NCI-H2107 (cell line): Measurements from ENCODE around the gene MKX.

ENCODE experiments used
- DNase-seq: peaks from one replicate; lab custom pipeline; 2025; lab: John Stamatoyannopoulos, UW

MKX gene

GRCh38 chr10:27742195-27743011, 3.2 kb downstream of the MKX start:
- peak; percentile 12 for DNase-seq

GRCh38 chr10:27741173-27742091, 4.2 kb downstream of the MKX start:
- DNase-seq, result no peak

GRCh38 chr10:27736396-27736795, 9.2 kb downstream of the MKX start:
- no peak for DNase-seq

GRCh38 chr10:27730041-27730440, 15.6 kb downstream of the MKX start:
- no peak for DNase-seq

- no peak for DNase-seq
Measured at GRCh38 chr10:27728338-27728737, 17.3 kb downstream of the MKX start.

GRCh38 chr10:27724287-27724686, 21.3 kb downstream of the MKX start:
- DNase-seq, result no peak

- no peak for DNase-seq
Measured at GRCh38 chr10:27723436-27723835, 22.2 kb downstream of the MKX start.

- no peak for DNase-seq
Measured at GRCh38 chr10:27720529-27720928, 25.1 kb downstream of the MKX start.

GRCh38 chr10:27719052-27719451, 26.6 kb downstream of the MKX start:
- no peak for DNase-seq

GRCh38 chr10:27717861-27718260, 27.8 kb downstream of the MKX start:
- no peak for DNase-seq

GRCh38 chr10:27717224-27717623, 28.4 kb downstream of the MKX start:
- no peak for DNase-seq

- DNase-seq, result no peak
Measured at GRCh38 chr10:27716521-27716920, 29.1 kb downstream of the MKX start.

GRCh38 chr10:27715505-27715904, 30.1 kb downstream of the MKX start:
- DNase-seq, result no peak

GRCh38 chr10:27714349-27714748, 31.3 kb downstream of the MKX start:
- no peak for DNase-seq

GRCh38 chr10:27713941-27714340, 31.7 kb downstream of the MKX start:
- no peak for DNase-seq

- no peak for DNase-seq
Measured at GRCh38 chr10:27710014-27710413, 35.6 kb downstream of the MKX start.

- no peak for DNase-seq
Measured at GRCh38 chr10:27709304-27709703, 36.3 kb downstream of the MKX start.

- DNase-seq, result no peak
Measured at GRCh38 chr10:27701938-27702537, 43.6 kb downstream of the MKX start.

GRCh38 chr10:27699776-27700175, 45.8 kb downstream of the MKX start:
- DNase-seq, result no peak

GRCh38 chr10:27698961-27699360, 46.7 kb downstream of the MKX start:
- no peak for DNase-seq

- no peak for DNase-seq
Measured at GRCh38 chr10:27696466-27696865, 49.2 kb downstream of the MKX start.

- no peak for DNase-seq
Measured at GRCh38 chr10:27695706-27696105, 49.9 kb downstream of the MKX start.

- no peak for DNase-seq
Measured at GRCh38 chr10:27695088-27695487, 50.5 kb downstream of the MKX start.
